IPS DF 4.7 (cell line): ENCODE results near the gene SAP30L.

Source experiments
- DNase-seq: peaks from one replicate; pipeline ENCODE4 v3.0.0-alpha.2; 2013; ENCODE audit warnings: low spot score; ENCODE audit errors: extremely low read depth

Gene SAP30L

DNA sequence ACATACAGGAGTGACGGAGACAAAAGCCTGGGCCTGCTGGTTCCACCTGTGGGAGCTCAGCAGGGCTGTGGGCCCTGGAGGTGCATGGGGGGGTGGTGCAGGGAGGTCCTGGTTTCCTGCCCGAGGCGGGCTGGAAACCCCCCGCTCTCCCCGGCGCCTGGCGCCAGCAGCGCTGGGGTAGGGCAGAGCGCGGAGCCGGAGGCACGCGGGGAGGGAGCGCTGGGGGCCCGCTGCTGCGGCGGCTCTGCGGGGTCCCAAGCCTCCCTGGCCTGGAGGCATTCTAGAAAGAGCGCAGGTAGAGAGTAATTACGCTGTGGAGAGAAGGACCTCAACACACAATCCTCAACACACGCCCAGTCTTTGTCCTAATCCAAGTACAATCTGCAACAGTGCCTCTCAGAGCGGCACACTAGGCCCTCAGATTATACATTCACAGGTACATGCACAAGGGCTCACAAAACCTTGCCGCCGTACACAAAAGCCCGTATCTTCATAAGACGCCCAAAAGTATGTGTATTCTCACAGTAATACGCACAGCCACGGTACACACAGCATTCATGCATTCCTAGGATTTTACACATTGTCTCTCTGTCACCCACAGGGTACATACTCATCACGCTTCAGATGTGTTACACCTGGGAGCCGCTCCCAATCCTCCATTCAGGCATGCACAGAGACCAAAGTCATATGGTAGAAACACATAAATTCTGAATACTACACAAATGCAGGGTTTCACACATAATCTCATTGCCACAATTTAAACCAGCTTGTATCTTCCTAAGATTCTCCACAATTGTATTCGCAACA lies 34.4 kb downstream of the SAP30L start:
- no peak for DNase-seq

DNA sequence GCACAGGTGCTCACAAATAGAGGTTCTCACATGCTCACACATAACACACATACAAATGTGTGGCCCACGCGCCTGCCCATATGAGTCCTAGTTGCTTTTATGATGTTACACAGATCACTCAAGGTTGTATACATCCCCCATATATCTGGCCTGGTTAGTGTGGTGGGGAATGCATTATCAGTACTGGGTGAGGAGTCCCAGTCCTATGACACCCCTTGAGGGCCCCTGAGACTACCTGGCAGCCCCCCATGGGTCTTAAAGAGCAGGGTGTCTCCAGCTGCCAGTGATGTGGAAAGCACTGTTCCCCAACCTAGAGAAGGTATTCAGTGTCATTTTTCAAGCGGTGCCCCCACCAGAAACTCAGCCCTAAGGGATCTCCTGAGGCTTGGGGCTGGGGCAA lies 35.0 kb downstream of the SAP30L start:
- no peak for DNase-seq

DNA sequence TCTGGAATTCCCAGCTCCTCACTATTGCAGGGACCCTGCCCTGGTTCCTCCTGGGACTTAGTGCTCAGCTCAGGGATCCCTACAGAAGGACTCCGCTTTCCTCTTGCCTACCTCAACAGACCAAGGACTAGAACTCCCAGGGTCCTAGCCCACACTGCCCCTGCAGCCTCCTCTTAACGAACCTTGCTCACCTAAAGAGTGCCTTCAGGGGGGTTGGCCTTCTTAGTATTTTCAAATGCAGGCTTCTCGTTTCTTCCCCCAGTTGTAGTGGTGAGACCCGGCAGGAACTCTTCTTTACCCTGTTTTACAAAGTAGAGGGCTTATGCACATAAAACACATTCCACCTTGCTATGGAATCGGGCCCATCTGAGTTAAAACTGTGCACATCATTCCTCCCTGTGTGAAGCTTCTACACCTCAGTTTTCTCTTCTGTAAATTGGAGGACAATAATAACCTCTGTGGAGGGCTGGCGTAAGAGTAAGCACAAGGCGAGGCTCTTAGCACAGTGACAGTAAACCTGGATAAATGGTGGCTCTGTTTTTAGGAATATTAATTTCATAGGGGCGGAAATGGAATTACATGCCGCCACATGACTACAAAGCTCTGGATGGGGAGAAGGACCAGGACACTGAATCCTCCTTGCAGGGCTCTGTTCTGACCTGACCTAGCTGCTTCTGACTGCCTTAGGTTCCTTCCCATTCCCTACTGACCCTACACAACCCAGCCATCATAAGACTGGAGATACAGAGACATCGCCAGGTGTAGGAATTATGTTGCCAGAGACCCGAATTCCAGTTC lies 36.0 kb downstream of the SAP30L start:
- DNase-seq, result no peak

DNA sequence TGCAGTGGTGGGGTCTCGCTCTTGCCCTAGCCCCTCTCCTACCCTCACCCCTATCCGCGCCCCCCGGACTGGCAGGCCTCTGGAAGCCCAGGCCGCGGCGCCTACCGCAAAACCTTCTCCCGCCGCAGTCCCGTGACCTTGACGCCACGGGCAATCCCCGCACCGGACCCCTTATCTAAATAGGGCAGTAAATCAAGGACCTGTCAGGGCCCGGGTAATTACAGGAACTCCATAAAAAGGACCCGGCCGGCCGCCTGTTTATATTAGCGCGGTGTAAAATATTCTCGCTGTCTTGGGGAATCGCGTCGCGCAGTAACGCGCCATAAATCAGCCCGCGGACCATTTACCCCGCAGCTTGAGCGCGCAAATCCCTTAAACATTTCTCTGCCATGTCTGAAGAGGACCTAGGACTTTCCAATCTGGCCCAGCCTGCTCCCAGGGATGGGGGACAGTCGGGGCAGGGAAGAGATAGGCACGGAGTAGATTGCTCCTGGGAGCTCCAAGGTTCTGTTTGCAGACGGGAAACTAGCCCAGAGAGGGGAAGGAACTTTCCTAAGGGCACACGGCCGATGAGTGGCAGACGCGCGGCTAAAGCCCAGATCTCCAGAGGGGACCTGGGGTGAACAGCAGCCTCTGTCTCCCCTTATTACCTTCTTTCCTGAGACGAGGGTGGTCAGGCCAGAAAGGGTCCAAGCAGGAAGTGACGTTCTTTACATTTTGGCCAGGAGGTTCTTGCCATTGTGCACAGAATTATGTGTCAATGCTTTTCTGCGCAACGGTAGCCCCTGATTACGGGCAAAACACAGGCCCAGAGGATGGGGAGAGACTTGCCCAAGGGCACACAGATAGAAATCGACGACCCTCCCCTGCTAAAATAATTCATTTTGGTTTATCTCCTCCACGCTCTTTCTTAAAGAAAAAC lies 37.0 kb downstream of the SAP30L start:
- no peak for DNase-seq

DNA sequence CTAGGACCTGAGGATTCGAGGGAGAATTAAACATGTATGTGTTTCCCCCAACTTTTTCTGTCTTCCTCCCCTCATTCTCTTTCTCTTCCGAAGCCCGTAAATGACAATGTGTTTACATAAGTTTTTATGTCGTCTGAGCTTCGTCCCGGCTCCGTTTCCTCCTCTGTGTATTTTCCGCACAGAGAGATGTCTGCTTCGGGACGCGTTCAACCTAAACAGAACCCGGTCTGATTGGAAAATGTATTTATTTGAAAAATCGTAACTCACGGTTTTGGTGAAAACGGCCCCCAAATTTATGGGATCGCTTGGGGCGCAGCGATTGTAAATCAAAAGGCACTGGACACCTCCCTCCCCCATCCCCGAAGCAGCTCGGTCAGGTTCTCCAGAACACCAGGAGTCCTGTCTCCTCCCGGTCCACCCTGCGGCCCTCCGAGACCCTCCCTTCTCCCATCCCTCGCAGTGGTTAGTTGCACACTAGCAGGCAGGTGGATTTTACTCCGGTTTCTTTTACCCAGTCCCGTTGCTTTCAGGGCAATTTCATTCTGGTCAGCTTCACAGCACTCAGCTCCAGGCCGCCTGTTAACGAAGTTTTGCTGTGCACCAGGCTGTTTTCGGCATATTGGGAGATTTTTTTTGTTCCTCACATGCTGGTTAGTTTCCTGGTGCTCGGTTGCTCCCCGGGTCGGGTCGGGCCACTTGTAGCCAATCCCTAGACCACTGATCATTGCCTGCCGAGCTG lies 38.0 kb downstream of the SAP30L start:
- no peak for DNase-seq

DNA sequence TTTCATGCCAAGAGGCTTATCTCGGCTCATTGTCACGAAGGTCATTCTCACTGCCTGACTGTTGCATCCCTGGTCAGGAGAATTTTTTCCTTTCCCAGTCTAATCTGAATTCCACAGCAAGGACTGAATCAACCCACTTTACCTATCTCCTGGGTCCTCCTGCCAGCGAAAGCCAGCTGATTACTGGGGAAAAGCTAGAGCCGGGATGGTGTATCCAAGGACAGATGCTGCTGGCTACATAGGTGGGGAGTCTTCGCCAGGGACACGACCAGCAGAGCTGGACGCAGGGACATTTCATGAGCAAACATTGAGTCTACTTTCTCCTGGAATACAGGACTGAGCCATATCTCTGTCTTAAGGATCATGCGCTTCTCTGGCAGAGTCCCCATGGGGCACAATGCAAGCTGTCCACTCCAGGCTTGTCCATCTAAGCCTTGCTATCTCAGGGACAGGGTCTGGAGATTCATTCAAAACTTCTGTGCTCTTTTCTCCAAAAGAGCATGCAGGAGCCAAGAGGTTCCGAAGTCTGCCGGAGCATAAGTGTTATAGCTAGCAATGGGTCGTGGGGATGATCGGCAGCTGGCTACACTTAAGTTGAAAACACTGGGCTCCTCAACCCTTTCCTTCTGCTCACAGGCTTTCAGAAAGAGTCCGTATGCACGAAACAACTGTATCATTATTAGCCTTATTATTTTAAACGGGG lies 38.7 kb downstream of the SAP30L start:
- DNase-seq, result no peak

DNA sequence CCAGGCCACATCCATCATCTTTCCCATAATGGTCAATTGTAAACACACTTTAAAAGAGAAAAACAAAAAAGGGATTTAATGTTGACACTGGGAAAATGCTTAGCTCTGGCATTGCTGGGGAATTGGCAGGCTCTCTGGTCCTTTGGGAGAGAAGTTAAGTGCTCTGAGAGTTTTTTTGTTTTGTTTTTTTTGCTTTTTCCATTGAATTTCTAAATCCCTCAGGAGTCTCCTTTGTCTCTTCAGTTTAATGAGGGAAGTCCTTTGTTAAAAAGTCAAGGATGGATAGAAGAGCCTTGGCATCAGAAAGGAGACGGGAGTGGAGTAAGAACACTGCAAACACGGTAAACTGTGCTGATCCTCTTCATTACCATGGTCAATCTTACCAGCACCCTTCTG lies 39.3 kb downstream of the SAP30L start:
- no peak for DNase-seq

DNA sequence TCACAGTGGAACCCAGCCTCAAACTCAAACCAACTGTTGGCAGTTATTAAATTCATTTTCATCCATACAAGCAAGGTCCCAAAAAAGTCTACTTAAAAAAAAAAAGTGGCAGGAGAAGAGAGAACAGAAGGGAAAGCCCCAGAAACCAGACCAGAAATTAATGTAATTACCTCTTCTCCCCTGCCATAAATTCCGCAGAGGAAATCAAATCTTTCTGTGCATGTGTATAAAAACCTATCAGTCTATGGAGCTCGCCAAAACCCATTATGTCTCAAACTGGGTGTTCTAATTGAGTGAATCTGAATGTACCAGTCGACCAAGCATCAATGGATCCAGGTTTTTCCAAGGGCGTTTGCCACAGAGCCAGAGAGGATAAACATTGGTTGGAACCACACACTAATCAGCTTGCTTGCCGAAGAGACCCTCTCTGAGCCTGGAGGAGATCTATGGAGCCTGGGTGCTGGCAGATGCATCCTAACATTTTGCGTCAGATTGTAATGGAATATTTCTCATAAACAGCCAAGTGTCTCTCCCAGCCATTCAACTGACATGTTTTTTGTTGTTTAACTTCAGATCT lies 40.1 kb downstream of the SAP30L start:
- no peak for DNase-seq

DNA sequence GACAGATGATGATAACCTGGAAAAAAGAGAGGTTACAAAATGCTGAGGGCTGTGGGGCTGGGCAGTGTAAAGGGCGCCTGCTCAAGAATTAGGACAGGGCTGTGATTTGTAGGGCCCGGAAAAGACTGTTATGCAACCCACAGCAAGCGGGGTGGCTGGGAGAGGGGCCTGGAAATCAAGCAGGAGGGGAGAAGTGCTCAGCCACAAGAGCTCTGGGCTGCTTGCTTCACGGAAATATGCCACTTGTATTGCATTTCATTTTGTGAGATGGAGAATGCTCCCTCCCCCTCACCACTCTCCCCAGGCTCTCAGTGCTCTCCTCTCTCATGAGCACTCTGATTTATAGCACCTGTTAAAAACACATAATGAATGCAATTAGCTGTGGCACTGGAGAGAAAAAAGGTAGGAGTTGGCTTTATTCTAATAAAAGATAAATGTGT lies 40.6 kb downstream of the SAP30L start:
- no peak for DNase-seq

DNA sequence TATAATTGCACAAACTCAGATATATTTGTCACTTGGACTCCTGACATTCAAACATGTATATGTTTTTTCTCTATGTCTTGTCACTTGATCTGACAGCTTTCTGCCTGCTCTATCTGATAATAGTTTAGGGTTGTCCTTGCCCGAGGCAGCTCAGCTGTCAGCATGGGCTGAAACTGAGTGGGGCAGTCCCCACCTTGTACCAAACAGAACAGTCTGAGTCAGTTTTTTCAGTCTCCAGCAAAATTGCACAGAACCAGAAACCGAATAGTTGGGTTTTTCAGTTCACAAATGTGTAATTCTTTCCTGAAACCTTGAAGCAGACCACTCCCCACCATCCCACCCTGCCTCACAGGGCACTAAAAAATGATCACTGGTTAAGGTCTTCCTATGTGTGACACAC lies 41.7 kb downstream of the SAP30L start:
- DNase-seq, result no peak

DNA sequence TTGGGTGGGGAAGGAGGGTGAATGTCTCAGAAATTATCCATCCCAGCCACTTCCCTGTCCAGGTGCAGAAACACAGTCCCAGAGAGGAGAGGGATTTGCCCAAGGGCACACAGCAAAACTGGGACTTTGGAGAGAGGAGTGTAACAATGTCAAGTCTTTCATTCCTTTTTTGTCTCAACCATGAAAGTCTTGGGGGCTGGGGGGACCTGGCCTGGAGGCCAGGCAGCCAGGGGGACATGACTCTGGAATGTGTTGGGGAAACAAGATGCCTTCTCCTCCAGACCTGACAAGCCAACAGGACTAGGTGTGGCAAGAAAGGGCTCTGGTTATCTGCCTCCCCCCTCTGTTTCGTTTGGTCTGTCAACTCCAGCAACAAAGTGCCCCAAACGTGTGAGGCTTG lies 46.1 kb downstream of the SAP30L start:
- DNase-seq, result no peak

DNA sequence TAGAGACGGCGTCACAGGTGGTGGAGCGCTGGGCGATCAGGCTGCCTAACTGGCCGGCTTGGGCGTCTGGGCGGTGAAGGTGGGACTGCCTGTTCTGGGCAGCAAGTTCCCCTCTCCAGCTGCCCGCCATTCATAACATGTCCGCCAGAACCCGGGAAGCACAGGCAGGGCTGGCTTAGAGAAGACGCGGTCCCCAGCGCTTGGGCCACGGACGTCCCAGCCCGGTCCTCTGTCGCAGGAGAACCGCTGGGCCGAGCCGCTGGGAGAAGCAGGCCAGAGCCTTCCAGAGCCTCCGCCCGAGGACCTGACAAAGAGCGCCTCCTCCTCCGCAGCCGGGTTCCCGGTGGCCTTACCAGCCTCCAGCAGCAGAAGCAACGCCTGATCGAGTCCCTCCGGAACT lies 47.5 kb downstream of the SAP30L start:
- DNase-seq, result no peak

DNA sequence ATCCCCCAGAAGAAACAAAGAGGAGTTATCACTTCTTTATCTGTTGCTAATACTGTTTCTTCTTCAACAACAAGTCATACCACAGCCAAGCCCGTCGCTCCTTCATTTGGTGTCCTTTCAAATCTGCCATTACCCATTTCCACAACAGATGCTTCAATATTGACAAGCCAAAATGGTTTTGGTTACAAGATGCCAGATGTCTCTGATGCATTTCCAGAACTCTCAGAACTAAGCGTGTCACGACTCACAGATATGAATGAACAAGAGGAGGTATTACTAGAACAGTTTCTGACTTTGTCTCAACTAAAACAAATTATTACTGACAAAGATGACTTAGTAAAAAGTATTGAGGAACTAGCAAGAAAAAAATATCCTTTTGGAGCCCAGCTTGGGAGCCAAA lies 48.2 kb downstream of the SAP30L start:
- DNase-seq, result no peak

DNA sequence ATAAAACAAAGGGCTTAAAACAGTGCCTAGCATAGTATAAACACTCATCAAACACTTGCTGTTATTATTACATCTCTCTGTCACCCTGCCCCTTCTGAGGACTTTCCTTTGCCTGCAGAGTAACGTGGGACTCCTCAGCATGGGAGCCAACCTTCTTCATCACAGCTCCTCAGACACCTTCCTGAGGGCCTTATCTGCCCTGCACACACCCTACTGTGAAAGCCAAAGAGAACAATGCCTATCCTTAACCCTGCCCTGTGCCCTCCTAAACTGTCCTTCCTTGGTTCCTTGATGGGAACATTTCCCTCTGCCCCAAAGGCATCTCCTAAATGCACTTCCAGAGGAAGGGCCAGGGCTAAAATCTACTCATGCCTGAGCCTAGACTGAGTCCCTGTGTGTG lies 52.8 kb downstream of the SAP30L start:
- no peak for DNase-seq

DNA sequence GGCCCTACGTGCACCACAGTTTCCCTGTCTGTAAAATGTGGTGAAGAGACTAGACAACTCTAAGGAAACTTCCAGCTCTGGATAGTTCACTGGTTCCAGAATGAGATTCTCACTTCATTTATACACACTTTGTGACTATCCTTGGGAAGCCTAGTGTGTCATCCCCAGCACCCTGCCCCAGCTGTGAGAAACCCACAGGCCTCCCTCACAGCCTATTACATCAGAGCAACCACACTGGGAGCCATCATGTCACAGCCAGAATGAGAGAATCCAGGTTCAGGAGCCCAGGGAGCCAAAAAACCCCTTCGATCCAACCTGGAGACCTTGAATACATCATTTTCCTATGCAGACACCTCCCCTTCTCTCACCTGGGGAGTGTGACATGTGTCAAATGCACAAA lies 53.2 kb downstream of the SAP30L start:
- no peak for DNase-seq

DNA sequence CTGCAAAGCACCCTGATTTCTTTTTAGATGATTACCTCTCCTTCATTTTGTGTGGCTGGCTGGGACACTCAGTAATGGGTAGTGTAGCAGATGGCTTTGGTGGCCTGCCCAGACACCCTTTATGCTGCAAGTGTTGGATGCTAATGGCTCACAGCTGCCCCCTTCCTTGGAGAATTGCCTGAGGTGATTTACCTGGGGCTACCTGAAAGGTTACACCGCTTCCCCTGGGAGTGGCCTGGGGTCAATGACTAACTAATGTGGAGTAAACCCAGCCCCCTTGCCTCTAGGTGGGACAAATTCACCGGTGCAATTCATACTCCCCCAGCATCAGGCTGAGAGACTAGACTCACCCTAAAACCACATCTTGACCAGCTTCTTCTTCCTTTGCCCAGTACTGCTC lies 55.8 kb downstream of the SAP30L start:
- no peak for DNase-seq

DNA sequence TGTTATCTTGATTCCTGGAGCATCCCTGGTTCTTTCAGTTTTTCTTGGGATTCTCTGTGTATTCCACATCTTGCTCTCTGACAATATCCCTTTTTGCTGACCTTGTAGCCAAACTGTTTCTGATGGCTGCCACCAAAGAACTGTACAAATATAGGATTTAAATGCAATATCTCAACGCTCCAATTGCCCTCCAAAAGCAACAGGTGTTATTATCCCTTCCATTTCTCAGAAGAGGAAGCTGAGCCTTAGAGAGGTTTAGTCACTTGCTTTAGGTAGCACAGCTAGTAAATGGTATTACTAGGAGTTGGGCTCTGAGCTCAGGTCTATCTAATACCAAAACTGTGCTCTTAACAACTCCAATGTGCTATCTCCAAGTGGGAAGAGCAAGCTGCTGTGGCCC lies 56.4 kb downstream of the SAP30L start:
- DNase-seq, result no peak

DNA sequence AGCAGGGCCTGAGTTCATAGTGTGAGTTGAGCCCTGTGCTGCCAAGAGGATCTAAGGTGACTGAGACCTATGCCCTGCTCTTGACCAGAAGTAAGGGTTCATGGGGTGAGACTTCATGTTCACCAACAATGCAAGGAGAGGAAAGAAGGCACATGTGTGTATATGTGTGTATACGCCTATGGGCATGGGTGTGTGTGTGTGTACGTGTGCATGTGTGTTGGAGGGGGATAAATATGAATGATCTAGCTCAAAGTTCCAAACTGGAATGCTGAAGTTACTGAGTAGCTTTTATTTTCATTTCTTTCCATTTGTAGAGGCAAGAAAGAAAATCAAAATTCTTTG lies 57.9 kb downstream of the SAP30L start:
- no peak for DNase-seq

DNA sequence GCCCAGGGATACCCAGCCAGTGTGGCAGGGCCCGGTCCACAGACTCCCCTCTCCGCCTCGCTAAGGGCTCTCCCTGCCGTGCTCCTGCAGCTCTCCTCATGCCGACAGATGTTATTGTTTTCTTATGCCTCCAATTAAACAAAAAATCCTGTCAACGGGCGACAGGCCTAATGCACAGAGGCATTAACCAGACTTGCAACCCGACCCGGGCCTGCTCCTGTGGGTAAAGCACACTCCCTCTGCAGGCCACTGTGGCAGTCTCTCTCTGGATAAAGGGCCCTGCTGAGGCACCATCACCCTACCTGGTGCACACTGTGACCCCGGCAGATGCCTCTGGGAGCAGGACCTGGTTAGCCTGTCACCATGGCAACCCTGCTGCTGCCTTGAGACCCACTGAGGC lies 59.8 kb downstream of the SAP30L start:
- no peak for DNase-seq

DNA sequence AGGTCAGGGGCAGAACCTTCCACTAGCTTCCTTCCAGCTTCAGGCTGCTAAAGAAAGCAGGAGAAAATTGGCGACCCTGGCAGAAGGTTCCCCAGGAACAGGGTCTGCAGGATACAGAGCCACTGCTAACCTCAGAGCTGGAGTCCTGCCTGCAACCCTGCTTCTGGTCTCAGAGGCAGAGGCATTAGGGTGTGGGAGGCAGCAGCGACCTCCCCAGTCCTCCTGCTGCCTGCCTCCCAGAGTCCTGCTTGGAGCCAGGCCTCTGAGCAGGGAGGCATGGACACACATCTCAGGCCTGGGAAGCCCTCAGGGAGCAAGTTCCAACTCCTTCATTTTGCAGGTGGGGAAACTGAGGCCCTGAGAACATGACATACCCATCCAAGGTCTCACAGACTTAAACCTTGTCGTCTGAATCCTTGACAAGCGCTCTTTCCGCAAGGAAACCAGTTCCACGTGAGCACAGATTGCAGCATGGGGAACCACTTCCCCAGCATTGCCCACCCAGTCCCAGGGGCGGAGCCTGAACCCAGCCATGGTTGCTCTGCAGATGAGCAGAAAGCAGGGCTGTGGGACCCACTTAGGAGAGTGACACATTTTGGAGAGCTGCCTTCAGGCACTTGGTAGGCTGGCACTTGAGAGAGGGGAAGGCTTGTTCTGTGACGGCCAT lies 60.4 kb downstream of the SAP30L start:
- DNase-seq, result no peak
